Urinary bladder (tissue), 4 donors: ENCODE measurements around the gene OR6C76. TPM values are rescaled to one million over a fixed set of nuclear protein-coding genes. Genes with fewer than 3 reads are reported as not detected.
"Not testable (repeated sequence)": the region's sequence is repeated elsewhere in the genome, so short reads cannot be mapped to it uniquely, and the experiment has no call there.

Source experiments
- DNase-seq: peaks from one replicate; pipeline ENCODE4 v3.0.0-alpha.2; 2015; ENCODE audit errors: extremely low spot score
- H3K27ac ChIP-seq: one replicate; pipeline ENCODE4 v1.5.1; 2013; ENCODE audit warnings: low read depth, mild to moderate bottlenecking, moderate library complexity
- H3K36me3 ChIP-seq: one replicate; pipeline ENCODE4 v1.6.1; 2013; ENCODE audit warnings: mild to moderate bottlenecking, moderate library complexity; ENCODE audit not compliant: insufficient read depth
- H3K4me1 ChIP-seq: one replicate; pipeline ENCODE4 v1.6.1; 2013; ENCODE audit warnings: mild to moderate bottlenecking, moderate library complexity; ENCODE audit not compliant: insufficient read depth
- H3K4me3 ChIP-seq: one replicate; pipeline ENCODE4 v1.5.1; 2013; ENCODE audit warnings: low read depth, low read length
- WGBS: extraction: QIAGEN DNeasy Blood & Tissue Kit; methylation state at CpG from one replicate; pipeline ENCODE4 v1.1.7; 2013; 5-methylcytosine and 5-hydroxymethylcytosine counted together
- polyA plus RNA-seq: library from polyadenylated mRNA; stranded (reverse); fragments of 200-250 nt; gene quantifications from one replicate; pipeline ENCODE4 v1.2.3, GENCODE V29; 2013
- total RNA-seq: library from RNA; depleted of rRNA; stranded (reverse); fragments of >200 nt; gene quantifications from one replicate; pipeline ENCODE4 v1.2.3, GENCODE V29; 2014
- donor health status: healthy with polysubstance abuse.
- donor health status: healthy.

The OR6C76 gene
- total and polyA plus RNA-seq, 2 donors: not detected

- DNase-seq: no peak
- no peaks in the 10 kb centered on the region for H3K36me3 ChIP-seq
- no peak overlapping the region for H3K4me3 ChIP-seq
- H3K4me1 ChIP-seq: no peaks in the 10 kb centered on the region
- H3K27ac ChIP-seq: no peak overlapping the region
- WGBS: 17% methylated on average over 1 of the region's 1 CpG
Measured at GRCh38 chr12:55428331-55429243, 2.5 kb downstream of the OR6C76 start.

DNA sequence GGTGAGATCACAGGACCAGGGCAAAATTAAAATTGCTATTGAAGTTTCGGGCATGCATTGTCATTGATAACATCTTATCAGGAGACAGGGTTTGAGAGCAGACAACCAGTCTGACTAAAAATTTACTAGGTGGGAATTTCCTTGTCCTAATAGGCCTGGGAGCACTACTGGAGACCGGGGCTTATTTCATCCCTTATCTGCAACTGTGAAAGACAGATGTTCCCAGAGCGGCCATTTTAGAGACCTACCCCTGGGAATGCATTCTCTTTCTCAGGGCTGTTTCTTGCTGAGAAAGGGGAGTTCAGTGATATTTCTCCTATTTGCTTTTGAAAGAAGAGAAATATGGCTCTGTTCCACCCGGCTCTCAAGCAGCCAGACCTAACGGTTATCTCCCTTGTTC, 15.2 kb downstream of the OR6C76 start:
- 67% methylated on average over 5 of the region's 5 CpGs for WGBS
- not testable (repeated sequence) for H3K4me1 ChIP-seq, H3K36me3 ChIP-seq, DNase-seq, H3K4me3 ChIP-seq, H3K27ac ChIP-seq

DNA sequence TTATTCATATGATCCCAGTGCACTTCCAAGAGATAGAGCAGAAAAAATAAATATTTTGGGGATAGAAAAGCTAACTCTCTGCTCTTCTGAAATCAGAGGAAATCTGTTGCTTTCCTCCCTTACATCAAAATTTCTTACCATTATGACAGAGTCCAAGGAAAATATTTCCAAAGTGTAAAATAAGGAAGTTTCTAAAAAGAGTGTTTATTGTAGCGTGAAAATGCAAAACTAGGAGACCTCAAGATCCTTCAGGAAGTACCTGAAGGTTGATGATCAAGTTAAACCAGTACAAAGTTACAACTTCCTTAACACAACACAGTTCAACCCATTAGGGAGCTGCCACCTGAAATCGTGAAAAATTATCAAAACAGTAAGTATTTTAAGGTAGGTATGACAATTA, 17.7 kb downstream of the OR6C76 start, which contains the start of gene OR6C2:
Gene OR6C2, plus strand, starts transcription at position 301 of the 400 bp plus-strand sequence. CDS start 8,138 bp downstream, outside the sequence.
- no peaks in the 10 kb centered on the region for H3K4me1 ChIP-seq
- H3K27ac ChIP-seq: no peak within 1 kb of the TSS
- WGBS: 58% methylated on average over 2 of the region's 2 CpGs
- no peaks in the 10 kb centered on the region for H3K36me3 ChIP-seq
- no peak within 1 kb of the TSS for H3K4me3 ChIP-seq
- DNase-seq: no peak

DNA sequence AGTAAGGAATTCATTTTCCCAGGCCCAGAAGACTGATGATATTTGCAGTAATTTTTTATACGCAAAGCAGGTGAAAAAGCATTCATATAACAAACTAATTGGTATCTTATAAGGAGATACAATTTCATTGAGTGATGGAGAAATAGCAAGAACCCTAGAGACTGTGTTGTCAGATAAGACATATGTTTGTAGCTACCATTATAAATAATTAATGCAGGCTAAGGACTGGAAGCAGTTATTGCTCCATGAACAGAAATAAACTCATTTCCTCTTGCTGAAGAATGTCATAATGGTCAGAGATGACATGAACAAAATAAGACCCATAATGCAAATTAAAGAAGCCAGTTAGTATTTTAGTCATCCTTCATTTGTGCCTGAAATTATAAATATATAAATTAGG, 19.3 kb downstream of the OR6C76 start:
- Histone ChIP-seq H3K27ac (no peak overlapping the region), H3K4me1 (no peaks in the 10 kb centered on the region), H3K36me3 (no peaks in the 10 kb centered on the region), H3K4me3 (no peak overlapping the region)
- no peak for DNase-seq
- 94% methylated on average over 1 of the region's 1 CpG for WGBS

GRCh38 chr12:55446326-55446725, 20.3 kb downstream of the OR6C76 start:
- no peak overlapping the region for H3K4me3 ChIP-seq
- no peak overlapping the region for H3K27ac ChIP-seq
- no peak for DNase-seq
- WGBS: 78% methylated on average over 5 of the region's 5 CpGs
- no peaks in the 10 kb centered on the region for H3K36me3 ChIP-seq
- H3K4me1 ChIP-seq: no peaks in the 10 kb centered on the region

DNA sequence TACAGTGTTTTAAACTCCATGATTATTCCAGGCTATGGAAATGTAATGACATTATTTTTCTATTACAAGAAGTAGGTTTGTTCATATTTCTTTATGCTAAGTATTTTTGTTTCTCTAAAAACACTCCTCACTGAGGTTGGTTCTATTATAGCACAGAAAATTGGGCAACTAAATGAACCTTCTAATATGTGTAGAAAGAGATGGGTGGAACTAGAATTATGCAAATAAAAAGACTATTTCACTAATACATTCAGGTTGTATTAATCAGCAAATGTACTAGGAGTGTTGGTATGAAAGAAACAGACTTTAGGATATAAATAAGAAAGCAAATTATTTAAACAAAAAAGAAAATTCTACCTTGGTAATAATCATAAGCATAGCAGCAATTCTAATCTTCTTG, 22.8 kb downstream of the OR6C76 start:
- Histone ChIP-seq H3K4me3 (no peak overlapping the region), H3K4me1 (no peaks in the 10 kb centered on the region), H3K27ac (no peak overlapping the region), H3K36me3 (no peaks in the 10 kb centered on the region)
- no peak for DNase-seq

DNA sequence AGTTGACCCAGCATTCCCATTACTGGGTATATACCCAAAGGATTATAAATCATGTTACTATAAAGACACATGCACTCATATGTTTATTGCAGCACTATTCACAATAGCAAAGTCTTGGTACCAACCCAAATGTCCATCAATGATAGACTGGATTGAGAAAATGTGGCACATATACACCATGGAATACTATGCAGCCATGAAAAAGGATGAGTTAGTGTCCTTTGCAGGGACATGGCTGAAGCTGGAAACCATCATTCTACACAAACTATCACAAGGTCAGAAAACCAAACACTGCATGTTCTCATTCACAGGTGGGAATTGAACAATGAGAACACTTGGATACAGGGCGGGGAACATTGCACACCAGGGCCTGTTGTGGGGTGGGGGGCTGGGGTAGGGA, 38.9 kb downstream of the OR6C76 start:
- H3K36me3 ChIP-seq, H3K27ac ChIP-seq, DNase-seq, H3K4me3 ChIP-seq, H3K4me1 ChIP-seq: not testable (repeated sequence)
- WGBS: 88% methylated on average over 1 of the region's 1 CpG

DNA sequence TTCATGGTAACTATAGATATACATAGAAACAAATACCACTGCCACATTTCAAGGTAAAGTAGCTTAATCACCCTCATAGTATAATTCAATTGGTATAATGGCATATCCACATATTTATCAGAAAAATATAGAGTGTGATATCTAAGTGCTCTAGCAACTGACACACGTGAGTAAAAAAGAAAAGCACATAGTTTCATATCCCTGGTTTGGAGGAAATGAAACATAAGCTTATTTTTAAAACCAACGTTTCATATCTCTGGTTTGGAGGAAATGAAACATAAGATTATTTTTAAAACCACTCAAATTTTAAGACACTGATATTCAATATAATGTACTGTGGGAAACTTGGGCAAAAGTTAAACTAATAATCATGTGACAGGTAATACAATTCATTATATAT, 41.8 kb downstream of the OR6C76 start:
- WGBS: 21% methylated on average over 2 of the region's 2 CpGs
- Histone ChIP-seq H3K4me1 (no peaks in the 10 kb centered on the region), H3K36me3 (no peaks in the 10 kb centered on the region), H3K4me3 (no peak overlapping the region), H3K27ac (no peak overlapping the region)
- DNase-seq: no peak

DNA sequence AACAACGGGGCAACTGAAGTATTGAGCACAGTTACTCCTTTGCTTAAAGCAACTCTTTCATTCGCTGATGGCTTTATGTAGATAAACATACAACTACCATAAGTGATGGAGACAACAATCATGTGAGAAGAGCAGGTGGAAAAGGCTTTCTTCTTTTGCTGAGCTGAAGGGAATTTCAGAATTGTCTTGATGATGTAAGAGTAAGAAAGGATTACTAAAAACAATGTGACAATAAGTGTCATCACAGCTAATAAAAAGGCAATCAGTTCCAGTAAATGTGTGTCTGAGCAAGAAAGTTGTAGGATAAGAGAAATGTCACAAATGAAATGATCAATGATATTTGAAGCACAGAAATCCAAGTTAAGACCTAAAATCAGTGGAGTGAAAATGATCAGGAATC, 43.2 kb downstream of the OR6C76 start:
- Histone ChIP-seq H3K27ac (no peak overlapping the region), H3K4me3 (no peak overlapping the region), H3K4me1 (no peaks in the 10 kb centered on the region), H3K36me3 (no peaks in the 10 kb centered on the region)
- WGBS: 39% methylated on average over 2 of the region's 2 CpGs
- no peak for DNase-seq

GRCh38 chr12:55470088-55470829, 44.2 kb downstream of the OR6C76 start, which contains the start of gene OR6C70:
OR6C70 (minus strand) TSS chr12:55470138; CDS start chr12:55470138, 0 bp downstream.
- WGBS: 80% methylated on average over 3 of the region's 3 CpGs
- no peaks in the 10 kb centered on the region for H3K4me1 ChIP-seq
- no peak for DNase-seq
- H3K4me3 ChIP-seq: no peak within 1 kb of the TSS
- no peak within 1 kb of the TSS for H3K27ac ChIP-seq
- no peaks in the 10 kb centered on the region for H3K36me3 ChIP-seq

- H3K4me3 ChIP-seq: no peak overlapping the region
- 71% methylated on average over 1 of the region's 1 CpG for WGBS
- no peaks in the 10 kb centered on the region for H3K36me3 ChIP-seq
- no peak for DNase-seq
- H3K4me1 ChIP-seq: no peaks in the 10 kb centered on the region
- no peak overlapping the region for H3K27ac ChIP-seq
Measured at GRCh38 chr12:55472264-55472663, 46.2 kb downstream of the OR6C76 start.
